ENCODE measurements around the gene SLC22A15. TPM values are rescaled to one million over a fixed set of nuclear protein-coding genes. Genes with fewer than 3 reads are reported as not detected.
"Not testable (repeated sequence)": the region's sequence is repeated elsewhere in the genome, so short reads cannot be mapped to it uniquely, and the experiment has no call there.

SLC22A15 gene
- total RNA-seq, 2 experiments from 2014 or later: 0.40 to 0.60 TPM

DNA sequence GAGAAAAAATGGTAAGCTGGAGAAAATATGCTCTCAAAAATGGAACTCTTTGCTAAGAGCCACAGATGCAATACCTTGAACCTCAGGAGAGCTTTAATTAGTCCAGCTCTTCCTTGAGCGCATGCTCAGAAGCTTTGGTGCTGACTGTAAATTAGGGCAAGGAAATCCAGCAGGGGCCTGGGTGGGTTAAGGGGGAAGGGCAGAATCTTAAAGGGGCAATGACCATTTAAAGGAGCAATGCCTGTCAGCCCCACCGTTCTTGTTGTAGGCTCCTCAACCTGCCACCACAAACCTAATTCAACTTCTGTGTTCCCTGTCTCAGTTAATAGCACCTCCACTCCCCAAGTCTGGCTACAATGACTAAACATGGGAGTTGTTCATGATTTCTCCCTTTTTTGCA, 6.8 kb upstream of the SLC22A15 start:
- Mint-ChIP-seq H3K4me3 (no peak overlapping the region), H3K9me3 (ENCODE audit: insufficient read depth) (no peaks in the 10 kb centered on the region), H3K27me3 (ENCODE audit: low read depth) (peaks cover 44% of the 10 kb centered on the region), H3K36me3 (ENCODE audit: low read depth) (no peaks in the 10 kb centered on the region), H3K27ac (no peak overlapping the region), H3K4me1 (ENCODE audit: low read depth) (no peaks in the 10 kb centered on the region)
- CTCF ChIA-PET: no interaction called here
- DNase-seq (no peak), ATAC-seq (no peak)
- POLR2A ChIA-PET: no interaction called here

- H3K9me3 Mint-ChIP-seq (ENCODE audit: insufficient read depth); POLR2A ChIA-PET; H3K27ac Mint-ChIP-seq; H3K36me3 Mint-ChIP-seq (ENCODE audit: low read depth); ATAC-seq; DNase-seq; H3K4me3 Mint-ChIP-seq; H3K4me1 Mint-ChIP-seq (ENCODE audit: low read depth): not testable (repeated sequence)
- CTCF ChIA-PET: interaction anchor here (1.0 to 1.1 kb wide), 2 partner anchors 9 to 10 kb away, joined by 3 to 4 read pairs; no protein-coding TSS in a partner anchor
- peaks cover 38% of the 10 kb centered on the region for H3K27me3 Mint-ChIP-seq (ENCODE audit: low read depth)
These were observed 4.5 kb upstream of the SLC22A15 start for GRCh38 chr1:115971778-115972177.

DNA sequence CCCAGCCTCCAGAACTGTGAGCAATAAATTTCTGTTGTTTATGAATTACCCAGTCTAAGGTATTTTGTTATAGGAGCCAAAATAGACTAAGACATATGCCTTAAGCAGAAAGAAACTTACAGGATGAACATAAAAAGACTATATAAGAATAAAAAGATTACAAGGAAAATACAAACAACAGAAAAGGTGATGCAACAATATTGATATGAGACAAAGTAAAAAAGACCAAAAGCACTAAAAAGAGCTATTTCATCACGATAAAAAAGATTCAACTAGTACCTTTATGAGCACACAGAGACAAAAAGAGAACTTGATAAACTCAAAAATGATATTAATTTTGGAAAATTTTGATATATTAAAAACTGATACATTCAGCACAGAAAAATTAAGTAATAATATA, 3.2 kb upstream of the SLC22A15 start:
- Mint-ChIP-seq H3K27ac (no peak overlapping the region), H3K4me3 (no peak overlapping the region), H3K36me3 (ENCODE audit: low read depth) (no peaks in the 10 kb centered on the region), H3K4me1 (ENCODE audit: low read depth) (peaks cover 4% of the 10 kb centered on the region), H3K9me3 (ENCODE audit: insufficient read depth) (no peaks in the 10 kb centered on the region), H3K27me3 (ENCODE audit: low read depth) (peaks cover 44% of the 10 kb centered on the region)
- POLR2A ChIA-PET: interaction anchor here (0.6 kb wide), 1 partner anchor 544 kb away, joined by 3 read pairs; no protein-coding TSS in a partner anchor
- CTCF ChIA-PET: interaction anchor here (1.1 kb wide), 1 partner anchor 9 kb away, joined by 3 read pairs; no protein-coding TSS in a partner anchor
- DNase-seq: no peak
- ATAC-seq: no peak

- no peak for ATAC-seq
- Mint-ChIP-seq H3K4me3 (peak overlapping the region; percentile 83), H3K4me1 (ENCODE audit: low read depth) (peaks cover 4% of the 10 kb centered on the region), H3K27ac (no peak overlapping the region), H3K36me3 (ENCODE audit: low read depth) (no peaks in the 10 kb centered on the region), H3K9me3 (ENCODE audit: insufficient read depth) (no peaks in the 10 kb centered on the region), H3K27me3 (ENCODE audit: low read depth) (peaks cover 46% of the 10 kb centered on the region)
- no peak for DNase-seq
- CTCF ChIA-PET: no interaction called here
- POLR2A ChIA-PET: no interaction called here
These were observed 698 bp upstream of the SLC22A15 start for GRCh38 chr1:115975569-115976061.

DNA sequence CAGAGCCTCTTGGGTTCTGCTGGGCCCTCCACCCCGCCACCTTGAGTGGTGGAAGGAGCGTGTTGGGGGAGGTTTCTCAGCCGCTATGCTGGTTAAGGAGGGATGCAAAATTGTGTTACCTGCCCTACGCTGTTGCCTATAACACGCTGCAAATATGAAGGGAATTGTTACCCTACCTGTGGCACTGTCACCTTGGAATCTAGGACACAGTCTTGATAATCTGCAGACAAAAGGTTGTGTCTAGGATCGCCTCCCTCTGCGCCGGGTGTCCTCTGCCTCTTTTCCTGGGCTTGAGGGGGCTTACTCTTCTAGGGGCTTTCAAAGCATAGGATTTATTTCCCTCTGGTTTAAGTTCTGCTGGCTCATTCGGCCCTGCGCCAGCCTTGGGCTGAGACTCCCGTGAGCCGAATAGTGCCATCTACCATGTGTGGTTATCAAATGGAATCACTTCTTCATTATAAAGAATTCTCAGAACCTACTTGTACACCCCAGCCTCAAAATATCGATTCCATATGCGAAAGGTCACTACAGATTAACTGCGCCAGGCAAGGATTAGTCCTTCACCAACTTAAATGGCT, 697 bp downstream of the SLC22A15 start:
- CTCF ChIA-PET: no interaction called here
- Mint-ChIP-seq H3K27me3 (ENCODE audit: low read depth) (peaks cover 48% of the 10 kb centered on the region), H3K4me3 (peak overlapping the region; percentile 63), H3K4me1 (ENCODE audit: low read depth) (peaks cover 4% of the 10 kb centered on the region), H3K36me3 (ENCODE audit: low read depth) (no peaks in the 10 kb centered on the region), H3K27ac (no peak overlapping the region), H3K9me3 (ENCODE audit: insufficient read depth) (no peaks in the 10 kb centered on the region)
- no peak for DNase-seq
- POLR2A ChIA-PET: no interaction called here
- ATAC-seq: no peak

GRCh38 chr1:115977499-115978258, 1.4 kb downstream of the SLC22A15 start:
- no peak overlapping the region for H3K27ac Mint-ChIP-seq
- ATAC-seq: no peak
- ChIA-PET POLR2A (no interaction called here), CTCF (interaction anchor here (0.6 to 1.3 kb wide), 5 partner anchors 43 to 507 kb away, joined by 3 to 6 read pairs (median 3); no protein-coding TSS in a partner anchor)
- H3K4me3 Mint-ChIP-seq: peak overlapping the region; percentile 63
- no peaks in the 10 kb centered on the region for H3K36me3 Mint-ChIP-seq (ENCODE audit: low read depth)
- H3K27me3 Mint-ChIP-seq (ENCODE audit: low read depth): peaks cover 47% of the 10 kb centered on the region
- no peaks in the 10 kb centered on the region for H3K9me3 Mint-ChIP-seq (ENCODE audit: insufficient read depth)
- peaks cover 4% of the 10 kb centered on the region for H3K4me1 Mint-ChIP-seq (ENCODE audit: low read depth)
- DNase-seq: no peak

- CTCF ChIA-PET: interaction anchor here (0.9 to 1.7 kb wide), 5 partner anchors 42 to 507 kb away, joined by 3 to 6 read pairs (median 3); no protein-coding TSS in a partner anchor
- POLR2A ChIA-PET: no interaction called here
- Mint-ChIP-seq H3K4me1 (ENCODE audit: low read depth) (peaks cover 4% of the 10 kb centered on the region), H3K27me3 (ENCODE audit: low read depth) (peaks cover 44% of the 10 kb centered on the region), H3K4me3 (no peak overlapping the region), H3K27ac (no peak overlapping the region), H3K36me3 (ENCODE audit: low read depth) (no peaks in the 10 kb centered on the region), H3K9me3 (ENCODE audit: insufficient read depth) (no peaks in the 10 kb centered on the region)
- no peak for ATAC-seq
- DNase-seq: no peak
These were observed 2.1 kb downstream of the SLC22A15 start for GRCh38 chr1:115978292-115978941.

DNA sequence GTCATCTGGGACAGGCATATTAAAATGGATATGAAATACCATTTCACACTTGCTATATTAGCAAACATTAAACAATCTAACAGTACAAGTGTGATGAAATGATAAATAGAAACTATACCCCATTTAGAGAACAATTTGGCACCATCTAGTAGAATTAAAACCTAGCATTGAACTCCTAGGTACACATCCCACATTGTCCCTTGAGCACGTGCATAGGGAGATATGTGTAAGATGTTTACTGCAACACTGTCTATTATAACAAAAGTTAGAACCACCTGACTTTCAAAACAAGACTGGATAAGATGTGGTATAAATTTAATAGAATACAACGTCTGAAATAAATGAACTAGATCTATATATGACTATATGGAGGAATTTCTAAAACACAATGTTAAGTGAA, 3.8 kb downstream of the SLC22A15 start:
- no peak for DNase-seq
- no peak for ATAC-seq
- H3K4me1 Mint-ChIP-seq (ENCODE audit: low read depth): peaks cover 4% of the 10 kb centered on the region
- H3K27ac Mint-ChIP-seq: no peak overlapping the region
- peaks cover 40% of the 10 kb centered on the region for H3K27me3 Mint-ChIP-seq (ENCODE audit: low read depth)
- H3K9me3 Mint-ChIP-seq (ENCODE audit: insufficient read depth): no peaks in the 10 kb centered on the region
- POLR2A ChIA-PET: no interaction called here
- CTCF ChIA-PET: interaction anchor here (0.8 to 1.7 kb wide), 2 partner anchors 43 to 188 kb away, joined by 3 read pairs; no protein-coding TSS in a partner anchor
- no peak overlapping the region for H3K4me3 Mint-ChIP-seq
- no peaks in the 10 kb centered on the region for H3K36me3 Mint-ChIP-seq (ENCODE audit: low read depth)

DNA sequence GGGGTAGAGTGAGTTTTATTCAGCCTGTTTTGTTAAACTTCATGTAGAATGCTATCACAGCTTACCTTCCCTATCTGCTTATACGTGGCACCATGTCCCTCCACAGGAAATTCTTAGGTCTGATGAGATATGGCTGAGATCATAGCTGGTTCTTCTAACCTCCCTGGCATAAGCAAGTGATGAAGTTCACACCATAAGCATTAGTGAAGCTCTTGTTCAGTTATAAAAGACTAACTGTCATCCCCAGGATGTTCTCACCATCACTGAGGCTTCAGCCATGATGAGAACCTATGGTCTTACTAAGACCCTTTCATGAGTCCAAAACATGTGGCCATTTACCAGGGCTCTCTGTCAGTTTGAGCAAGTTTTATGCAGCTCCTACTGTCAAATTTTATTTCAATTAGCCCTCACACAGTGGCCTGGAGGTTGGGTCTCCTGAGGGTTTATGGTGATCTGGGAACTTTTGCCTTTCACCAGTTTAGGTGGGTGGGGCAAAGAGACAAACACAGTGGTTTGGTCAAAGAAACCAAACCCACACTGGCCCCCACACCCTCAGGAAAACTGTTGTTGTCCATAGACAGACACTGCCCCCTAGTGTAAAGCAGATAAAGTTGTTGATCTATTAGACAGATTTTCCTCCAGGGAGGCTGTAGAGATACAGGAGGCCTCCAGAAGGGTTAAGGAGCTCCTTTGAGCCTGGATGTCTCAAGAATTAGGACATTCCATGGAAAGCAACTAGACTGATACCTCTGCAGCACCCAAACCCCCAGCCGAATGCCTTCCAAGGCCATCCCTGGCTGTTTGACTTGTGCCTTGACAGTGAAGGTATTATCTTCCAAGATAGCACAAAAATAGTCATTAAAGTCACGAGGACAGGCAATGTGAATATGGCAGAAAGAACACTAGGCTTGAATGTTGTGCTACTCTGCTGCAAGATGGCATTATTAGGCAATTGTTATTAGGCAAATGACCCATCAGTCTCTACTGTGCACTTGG, 5.0 kb downstream of the SLC22A15 start:
- Mint-ChIP-seq H3K27ac (no peak overlapping the region), H3K4me3 (no peak overlapping the region), H3K36me3 (ENCODE audit: low read depth) (no peaks in the 10 kb centered on the region), H3K9me3 (ENCODE audit: insufficient read depth) (no peaks in the 10 kb centered on the region), H3K4me1 (ENCODE audit: low read depth) (no peaks in the 10 kb centered on the region), H3K27me3 (ENCODE audit: low read depth) (peaks cover 35% of the 10 kb centered on the region)
- ChIA-PET CTCF (interaction anchor here (0.5 to 2.1 kb wide), 29 partner anchors 9 to 335 kb away, joined by 3 to 27 read pairs (median 4); no protein-coding TSS in a partner anchor), POLR2A (interaction anchor here (0.6 kb wide), 1 partner anchor 59 kb away, joined by 3 read pairs; no protein-coding TSS in a partner anchor)
- DNase-seq: peak; percentile 36
- peak; percentile 43 for ATAC-seq

DNA sequence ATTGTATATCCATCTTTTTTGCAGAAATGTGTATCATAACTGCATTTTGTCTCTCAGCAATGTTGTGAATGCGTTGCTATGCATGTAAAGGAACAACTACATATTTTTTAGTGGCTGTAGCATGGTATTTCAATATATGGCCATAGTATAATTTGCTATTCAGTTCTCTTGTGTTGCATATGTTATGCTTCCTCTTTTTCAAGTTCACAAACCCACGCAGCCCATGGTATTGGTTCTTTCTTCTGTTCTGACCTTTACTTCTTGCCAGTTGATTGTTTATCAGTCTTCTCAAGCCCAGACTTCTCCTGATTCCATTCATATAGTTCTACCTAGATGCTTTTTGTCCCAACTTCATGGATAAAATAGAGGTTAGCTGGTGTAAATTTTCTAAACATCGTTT, 6.1 kb downstream of the SLC22A15 start:
- CTCF ChIA-PET: interaction anchor here (1.0 to 2.1 kb wide), 4 partner anchors 39 to 211 kb away, joined by 3 to 27 read pairs (median 12); no protein-coding TSS in a partner anchor
- POLR2A ChIA-PET: no interaction called here

DNA sequence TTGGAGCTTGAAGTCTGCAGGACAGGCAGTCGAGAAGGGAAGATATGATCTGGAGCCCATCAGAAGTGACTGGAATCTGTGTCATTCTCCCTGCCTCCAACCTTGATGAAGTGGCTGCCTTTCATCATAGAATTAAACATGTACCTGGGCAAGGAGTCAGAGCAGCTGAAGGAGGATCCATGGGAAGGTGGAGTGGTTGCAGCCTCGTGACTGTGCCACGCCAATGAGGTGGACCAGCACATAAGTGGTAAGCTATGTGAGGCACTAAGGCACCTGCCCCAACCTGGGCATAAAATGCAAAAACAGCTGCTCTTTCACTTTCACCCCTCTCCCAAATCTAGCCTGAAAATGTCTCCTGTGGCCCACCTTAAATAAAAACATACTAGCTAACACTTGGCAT, 7.3 kb downstream of the SLC22A15 start:
- ChIA-PET POLR2A (no interaction called here), CTCF (interaction anchor here (1.1 to 1.4 kb wide), 2 partner anchors 176 to 212 kb away, joined by 3 to 4 read pairs; no protein-coding TSS in a partner anchor)
- H3K27ac Mint-ChIP-seq: no peak overlapping the region
- H3K4me3 Mint-ChIP-seq: no peak overlapping the region
- no peaks in the 10 kb centered on the region for H3K36me3 Mint-ChIP-seq (ENCODE audit: low read depth)
- DNase-seq (no peak), ATAC-seq (no peak)
- peaks cover 20% of the 10 kb centered on the region for H3K27me3 Mint-ChIP-seq (ENCODE audit: low read depth)
- H3K9me3 Mint-ChIP-seq (ENCODE audit: insufficient read depth): no peaks in the 10 kb centered on the region
- H3K4me1 Mint-ChIP-seq (ENCODE audit: low read depth): no peaks in the 10 kb centered on the region

More for the DNA sequence above, 6.1 kb downstream of the SLC22A15 start:
- no peak for ATAC-seq
- Mint-ChIP-seq H3K27ac (no peak overlapping the region), H3K27me3 (ENCODE audit: low read depth) (peaks cover 29% of the 10 kb centered on the region), H3K4me3 (no peak overlapping the region), H3K36me3 (ENCODE audit: low read depth) (no peaks in the 10 kb centered on the region), H3K4me1 (ENCODE audit: low read depth) (no peaks in the 10 kb centered on the region), H3K9me3 (ENCODE audit: insufficient read depth) (no peaks in the 10 kb centered on the region)
- DNase-seq: no peak
